ENCODE measurements around the gene CDC40.
"Not testable (repeated sequence)": the region's sequence is repeated elsewhere in the genome, so short reads cannot be mapped to it uniquely, and the experiment has no call there.

The CDC40 gene

DNA sequence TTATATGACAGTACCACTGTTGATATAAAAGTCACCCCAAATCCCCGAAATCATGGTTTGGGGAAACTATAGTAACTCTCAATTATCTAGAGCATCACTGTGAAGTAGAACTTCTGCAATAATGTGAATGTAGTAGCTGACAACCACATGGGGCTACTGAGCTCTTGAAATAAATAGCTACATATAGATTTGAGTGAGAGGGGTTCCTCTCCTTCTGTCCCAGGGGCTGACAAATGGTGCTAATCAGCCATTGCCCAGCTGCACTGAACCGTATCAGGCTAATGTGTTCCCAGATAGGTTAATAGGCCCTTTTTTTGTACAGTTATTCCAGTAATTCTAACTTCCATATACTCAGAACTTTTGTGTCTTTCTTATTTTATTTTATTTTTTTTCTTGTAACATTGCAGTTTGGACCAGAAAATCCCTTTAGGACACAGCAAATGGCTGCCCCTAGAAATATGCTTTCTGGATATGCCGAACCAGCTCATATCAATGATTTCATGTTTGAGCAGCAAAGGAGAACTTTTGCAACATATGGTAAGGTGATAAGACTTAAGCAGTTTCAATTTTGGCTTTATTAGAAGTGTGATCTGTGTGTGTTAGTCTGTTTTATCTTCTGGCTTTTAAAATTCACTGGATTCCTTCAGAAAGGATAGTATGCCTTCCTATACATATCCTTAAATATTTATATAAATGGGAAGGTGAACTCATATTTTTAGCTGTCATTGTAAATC is 21.1 kb downstream of the CDC40 start:
- no peak for DNase-seq (ENCODE audit: low spot score)

DNA sequence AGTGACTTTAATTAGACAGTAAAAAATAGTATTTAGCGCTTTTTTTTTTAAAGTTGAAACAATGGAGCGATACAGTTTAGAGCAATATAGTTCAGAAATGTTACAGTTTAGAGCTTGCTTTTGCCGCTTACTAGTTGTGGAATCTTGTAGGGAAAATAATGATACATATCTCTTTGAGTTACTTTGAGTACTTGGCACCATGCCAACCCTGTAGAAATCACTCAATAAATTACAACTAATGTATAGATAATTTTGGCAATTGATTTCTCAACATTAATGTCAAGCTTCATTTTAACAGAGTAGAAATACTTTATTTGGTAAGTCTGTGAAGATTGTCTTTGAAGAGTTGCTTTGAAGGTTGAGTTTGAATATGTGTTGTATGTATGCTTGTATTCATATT is 27.4 kb downstream of the CDC40 start:
- no peak for DNase-seq (ENCODE audit: low spot score)

DNA sequence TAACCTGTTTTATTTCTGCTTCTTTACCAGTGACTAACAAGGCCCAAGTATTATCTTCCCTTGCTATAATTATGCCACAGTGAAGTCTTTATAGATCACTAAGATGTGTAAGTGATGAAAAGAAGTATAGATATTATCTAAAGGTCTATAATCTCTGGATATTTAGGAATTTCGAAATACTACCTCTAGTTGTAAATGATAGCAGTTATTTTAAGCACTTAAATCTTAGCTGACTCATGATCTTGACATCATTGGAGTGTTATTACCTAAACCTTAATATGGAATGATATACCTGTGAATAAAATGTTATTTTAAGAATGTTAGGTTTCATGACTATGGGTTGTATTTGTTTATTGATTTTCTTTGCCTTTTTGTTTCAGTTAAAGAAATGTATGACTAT is 31.5 kb downstream of the CDC40 start:
- DNase-seq (ENCODE audit: low spot score), result no peak

DNA sequence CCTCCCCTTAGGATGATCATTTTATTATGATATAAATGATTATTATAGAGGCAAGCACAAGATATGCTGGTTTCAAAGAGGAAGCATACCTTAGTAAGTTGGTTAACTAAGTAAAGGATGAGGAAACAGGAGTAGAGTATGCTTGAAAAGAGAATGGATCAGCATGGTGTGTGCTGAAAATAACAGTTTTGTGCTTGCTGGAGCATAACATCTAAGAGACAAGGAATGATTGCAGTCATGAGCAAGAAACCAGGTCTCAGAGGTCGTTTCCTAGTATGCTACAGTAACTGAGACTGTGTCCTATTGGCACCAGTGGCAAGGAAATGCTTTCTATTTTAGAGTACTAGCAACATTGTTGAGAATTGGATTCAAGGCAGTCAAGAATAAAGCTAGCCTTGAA is 34.1 kb downstream of the CDC40 start:
- no peak for DNase-seq (ENCODE audit: low spot score)

DNA sequence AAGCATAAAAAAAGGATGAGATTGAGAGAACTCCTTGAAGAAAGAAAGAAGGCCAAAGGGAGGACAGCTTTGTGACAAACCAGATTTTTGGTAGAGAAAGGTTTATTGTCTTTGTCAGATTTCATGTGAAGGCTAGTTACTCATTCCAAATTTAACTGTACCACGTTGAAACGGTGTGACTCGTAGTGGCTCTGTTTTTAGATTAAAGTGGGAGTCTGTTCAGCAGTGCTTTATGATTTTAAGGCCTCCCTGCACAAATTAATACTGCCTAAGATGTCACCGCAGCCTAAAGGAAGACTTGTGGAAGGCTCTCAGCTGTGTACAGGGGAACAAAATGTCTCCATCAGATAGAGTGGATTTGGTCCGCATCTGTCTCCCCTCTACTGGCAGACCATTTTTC is 35.9 kb downstream of the CDC40 start:
- no peak for DNase-seq (ENCODE audit: low spot score)

DNA sequence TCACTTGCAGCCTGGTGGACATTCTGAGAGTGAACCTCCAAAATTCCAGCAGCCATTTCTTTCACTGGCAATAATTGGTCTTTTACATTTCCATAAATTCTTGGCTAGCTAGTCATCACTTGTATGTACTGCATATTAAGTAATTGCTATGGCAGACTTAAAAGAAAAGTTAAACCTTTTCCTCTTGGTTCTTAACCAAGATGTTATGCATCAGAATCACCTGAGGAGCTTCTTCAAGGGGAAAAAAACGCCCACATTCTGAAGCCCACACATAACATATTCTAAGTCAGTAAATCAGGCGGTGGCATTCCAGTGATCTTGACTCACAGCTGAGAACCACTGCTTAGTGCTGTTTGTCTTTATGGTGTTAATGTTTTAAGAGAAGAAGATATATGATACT is 37.0 kb downstream of the CDC40 start:
- no peak for DNase-seq (ENCODE audit: low spot score)

DNA sequence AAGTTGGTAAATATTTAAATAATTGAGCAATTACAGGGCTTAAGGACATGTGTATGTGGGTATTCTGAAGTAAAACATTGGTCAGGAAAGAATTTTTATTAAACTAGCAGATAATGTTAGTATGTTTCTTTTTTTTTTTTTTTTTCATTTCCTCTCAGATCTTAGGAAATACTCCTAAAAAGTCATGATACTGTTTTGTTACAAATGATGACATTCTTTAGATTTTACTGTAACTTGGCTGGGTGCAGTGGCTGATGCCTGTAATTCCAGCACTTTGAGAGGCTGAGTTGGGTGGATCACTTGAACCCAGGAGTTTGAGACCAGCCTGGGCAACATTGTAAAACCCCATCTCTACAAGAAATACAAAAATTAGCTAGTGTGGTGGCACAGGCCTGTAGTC is 41.5 kb downstream of the CDC40 start:
- DNase-seq (ENCODE audit: low spot score), result no peak

DNA sequence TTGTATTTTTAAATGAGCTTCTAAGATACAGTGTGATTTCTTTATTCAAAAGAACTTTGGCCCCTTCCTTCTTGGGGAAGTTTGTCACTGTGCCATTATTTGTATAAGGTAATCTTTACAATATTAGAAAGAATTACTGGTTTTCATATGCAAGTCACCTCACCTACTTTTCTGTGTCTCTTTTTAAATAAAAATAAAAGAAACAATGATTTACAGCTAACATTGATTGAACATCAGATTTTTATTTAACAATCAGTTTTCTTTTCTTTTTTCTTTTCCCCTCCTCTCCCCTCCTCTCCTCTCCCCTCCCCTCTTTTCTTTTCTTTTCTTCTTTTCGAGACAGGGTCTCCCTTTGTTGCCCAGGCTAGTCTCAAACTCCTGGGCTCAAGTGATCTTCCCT is 46.0 kb downstream of the CDC40 start:
- DNase-seq (ENCODE audit: low spot score), result no peak

DNA sequence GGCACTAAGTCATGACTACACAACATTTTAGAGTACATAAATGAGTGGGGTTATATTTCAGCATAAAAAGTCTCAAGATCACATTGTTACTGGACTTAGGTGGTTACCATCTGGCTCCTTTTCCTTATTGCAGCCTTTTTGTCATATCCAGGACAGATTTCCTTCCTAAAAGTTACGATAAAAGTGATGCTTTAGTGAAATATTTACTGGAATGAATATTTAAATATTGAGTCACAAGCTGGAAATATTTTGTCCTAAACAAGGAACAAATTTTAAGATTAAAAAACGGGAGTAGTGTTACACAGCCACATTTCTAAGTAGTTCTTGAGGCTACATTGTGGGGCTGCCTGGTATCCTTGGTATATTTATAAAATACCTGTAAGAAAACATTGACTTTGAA is 52.2 kb downstream of the CDC40 start:
- no peak for DNase-seq (ENCODE audit: low spot score)

DNA sequence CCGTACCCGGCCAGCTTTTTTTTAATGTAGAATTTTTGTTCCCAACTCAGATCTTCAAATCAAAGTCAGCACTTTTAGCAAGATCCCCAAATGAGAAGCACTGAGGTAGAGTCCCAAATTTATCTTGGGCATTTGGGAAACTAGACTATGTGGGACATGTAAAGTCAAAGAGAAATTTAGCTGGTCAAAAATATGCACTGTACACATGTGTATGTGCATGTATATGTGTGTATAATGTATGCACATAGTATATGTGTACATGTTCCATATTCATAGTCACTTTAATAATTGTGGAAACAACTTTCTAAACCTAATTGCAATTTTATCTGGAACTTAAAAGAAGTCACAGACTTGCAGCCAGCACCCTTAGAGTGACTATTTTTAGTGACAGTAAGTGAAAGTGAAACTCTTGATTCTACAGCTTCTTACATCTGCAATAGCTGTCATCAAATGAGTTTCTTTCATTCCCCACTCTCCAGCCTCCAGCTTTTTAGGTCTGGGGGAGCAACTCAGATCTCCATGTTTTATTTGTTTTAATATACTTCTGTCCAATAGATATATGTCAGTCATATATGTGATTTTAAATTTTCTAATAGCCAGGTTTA is 53.6 kb downstream of the CDC40 start:
- no peak for DNase-seq (ENCODE audit: low spot score)

DNA sequence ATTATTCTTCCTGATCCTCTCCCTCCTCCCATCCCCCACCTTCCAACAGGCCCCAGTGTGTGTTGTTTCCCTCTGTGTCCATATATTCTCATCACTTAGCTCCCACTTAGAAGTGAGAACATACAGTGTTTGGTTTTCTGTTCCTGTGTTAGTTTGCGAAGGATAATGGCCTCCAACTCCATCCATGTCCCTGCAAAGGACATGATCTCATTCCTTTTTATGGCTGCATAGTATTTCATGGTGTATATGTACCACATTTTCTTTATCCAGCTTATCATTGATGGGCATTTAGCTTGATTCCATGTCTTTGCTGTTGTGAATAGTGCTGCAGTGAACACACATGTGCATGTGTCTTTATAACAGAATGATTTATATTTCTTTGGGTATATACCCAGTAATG is 55.8 kb downstream of the CDC40 start:
- not testable (repeated sequence) for DNase-seq (ENCODE audit: low spot score)

DNA sequence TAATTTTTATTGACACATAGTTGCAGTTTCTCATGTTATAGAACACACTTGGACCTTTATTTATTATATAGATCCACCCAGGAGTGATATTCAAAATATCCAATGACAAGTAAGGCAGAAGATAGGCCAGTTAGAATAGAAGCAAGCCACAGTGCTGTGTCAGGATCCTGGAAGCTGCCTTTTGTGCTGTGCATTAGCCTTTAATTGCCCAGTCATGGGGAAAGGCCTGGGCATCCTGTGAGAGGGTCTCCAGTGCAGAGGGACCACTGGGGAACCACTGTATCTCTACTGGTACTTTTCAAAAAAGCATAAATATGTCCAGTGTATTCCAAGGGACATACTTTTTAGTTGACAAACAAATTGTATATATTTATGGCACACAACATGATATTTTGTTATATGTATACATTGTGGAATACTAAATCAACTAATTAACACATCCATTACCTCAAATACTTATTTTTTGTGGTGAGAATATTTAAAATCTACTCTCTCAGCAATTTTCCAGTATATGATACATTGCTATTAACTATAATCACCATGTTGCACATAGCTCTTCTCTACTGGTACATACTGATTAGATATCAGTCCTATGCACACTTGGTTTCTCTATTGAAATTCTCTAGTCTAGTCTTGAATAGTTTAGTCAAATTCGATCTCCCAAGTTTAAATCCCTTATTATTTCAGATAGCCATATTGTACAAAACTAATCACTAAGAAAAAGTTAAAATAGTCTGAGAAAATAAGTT is 59.5 kb downstream of the CDC40 start:
- DNase-seq (ENCODE audit: low spot score), result no peak

DNA sequence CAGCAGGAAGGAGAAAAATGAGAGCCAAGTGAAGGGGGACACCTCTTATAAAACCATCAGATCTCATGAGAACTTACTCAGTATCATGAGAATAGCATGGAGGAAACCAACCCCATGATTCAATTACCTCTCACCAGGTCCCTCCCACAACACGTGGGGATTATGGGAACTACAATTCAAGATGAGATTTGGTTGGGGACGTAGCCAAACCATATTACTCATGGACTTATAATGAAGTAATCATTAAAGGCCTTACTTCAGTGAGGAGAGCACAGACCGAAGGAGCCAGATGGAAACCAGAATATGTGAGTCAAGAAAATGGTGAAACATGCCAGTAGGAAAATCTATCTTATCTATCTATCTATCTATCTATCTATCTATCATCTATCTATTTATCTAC is 64.4 kb downstream of the CDC40 start:
- not testable (repeated sequence) for DNase-seq (ENCODE audit: low spot score)

DNA sequence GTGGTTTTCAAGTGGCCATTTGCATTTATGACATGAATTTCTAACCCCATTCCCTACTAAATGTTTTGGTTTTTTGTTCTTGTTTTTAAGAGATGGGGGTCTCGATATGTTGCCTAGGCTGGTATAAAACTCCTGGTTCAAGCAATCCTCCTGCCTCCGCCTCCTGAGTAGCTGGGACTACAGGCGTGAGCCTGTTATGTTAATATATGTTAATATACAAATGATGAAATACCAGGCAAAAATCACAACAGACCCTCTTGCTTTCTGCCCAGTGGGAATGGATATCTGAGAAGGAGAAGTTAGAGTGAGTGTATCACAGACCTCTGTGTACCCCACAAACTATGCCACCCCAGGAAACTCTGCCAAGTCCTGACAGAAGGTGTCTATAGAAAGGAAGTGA is 66.2 kb downstream of the CDC40 start:
- DNase-seq (ENCODE audit: low spot score), result no peak

DNA sequence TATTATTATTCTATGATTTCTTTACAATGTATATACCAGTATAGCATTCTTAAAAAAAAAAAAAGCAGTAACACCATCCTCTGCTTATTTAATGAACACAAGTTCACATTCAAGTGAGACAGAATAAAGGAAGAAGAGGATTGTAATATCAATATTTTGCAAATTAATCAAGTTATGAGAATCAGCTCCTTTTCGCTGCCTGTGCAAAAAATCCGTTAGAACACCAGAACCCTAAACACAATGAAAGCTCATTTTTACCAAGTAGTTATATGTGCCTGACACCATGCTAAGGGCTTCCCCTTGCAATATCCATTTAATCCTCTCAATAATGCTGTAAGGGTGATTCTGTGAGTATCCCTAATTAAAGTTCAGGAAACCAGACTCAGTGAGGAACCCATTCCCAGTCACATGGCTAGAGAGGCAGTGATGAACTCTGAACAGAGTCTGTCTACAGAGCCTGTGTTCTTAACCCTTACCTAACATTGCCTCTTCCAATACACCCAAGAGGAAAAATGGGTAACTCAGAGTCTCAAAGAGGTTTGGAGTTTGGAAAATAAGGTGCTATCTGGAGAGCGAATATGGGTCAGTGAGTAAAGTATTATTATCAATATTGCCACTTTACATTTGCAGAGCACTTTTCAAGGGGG is 66.8 kb downstream of the CDC40 start:
- DNase-seq (ENCODE audit: low spot score), result no peak

DNA sequence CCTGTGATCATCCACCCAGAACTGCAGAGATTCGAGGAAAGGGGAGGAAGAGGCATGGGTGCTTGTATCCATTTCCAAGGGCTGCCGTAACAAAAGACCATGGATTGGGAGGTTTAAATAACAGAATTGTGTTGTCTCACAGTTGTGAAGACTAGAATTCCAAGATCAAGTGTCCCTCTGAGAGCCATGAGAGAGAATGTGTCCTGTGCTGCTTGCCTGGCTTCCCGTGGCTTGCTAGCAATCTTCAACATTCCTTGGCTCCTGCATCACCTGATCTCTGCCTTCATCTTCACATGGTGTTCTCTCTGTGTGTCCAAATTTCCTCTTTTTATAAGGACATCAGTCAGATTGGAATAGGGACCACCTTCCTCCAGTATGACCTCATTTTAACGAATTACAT is 69.8 kb downstream of the CDC40 start:
- DNase-seq (ENCODE audit: low spot score), result no peak

DNA sequence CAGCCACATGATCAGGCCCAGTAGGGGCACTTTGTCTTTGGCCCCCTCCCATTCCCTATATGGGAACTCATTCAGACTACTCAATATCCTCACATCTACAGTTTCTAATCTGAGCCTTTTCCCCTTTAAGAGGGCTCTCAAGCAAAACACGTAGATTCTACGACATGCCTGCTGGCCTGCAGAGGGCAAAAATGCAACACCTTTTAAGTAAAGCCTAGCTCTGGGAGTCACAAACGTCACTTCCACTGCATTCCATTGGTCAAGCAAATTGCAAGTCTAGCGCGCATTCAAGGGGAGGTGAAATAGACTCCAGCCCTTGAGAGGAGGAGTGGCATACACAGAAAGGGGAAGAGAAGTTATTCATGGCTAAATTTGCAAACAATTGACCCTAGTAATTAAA is 70.6 kb downstream of the CDC40 start:
- DNase-seq (ENCODE audit: low spot score), result peak; percentile 14

DNA sequence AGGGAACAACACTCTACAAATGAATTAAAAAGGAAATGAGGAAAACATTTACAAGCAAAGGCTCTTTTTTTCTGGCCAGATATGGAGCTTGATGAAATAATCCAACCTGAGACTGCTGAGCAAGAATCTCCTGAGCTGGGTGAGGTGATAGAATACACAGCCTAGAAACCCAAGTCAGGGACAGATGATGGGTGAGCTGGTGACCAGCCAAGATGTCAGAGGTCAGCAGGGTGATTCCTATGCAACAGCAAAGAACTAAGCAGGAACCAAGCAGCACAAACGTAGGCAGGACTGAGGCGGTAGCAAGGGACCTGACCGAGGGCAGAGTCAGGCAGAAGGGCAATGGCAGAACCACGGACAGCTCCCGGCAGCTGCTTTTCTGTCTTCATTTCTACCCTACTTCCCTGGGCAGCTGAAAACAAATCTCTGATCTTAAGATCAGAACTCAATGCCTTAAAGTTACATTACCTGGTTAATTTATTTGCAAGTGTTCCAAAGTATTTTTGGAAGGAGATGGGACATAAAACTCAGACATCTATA is 75.1 kb downstream of the CDC40 start:
- DNase-seq (ENCODE audit: low spot score), result peak; percentile 80

DNA sequence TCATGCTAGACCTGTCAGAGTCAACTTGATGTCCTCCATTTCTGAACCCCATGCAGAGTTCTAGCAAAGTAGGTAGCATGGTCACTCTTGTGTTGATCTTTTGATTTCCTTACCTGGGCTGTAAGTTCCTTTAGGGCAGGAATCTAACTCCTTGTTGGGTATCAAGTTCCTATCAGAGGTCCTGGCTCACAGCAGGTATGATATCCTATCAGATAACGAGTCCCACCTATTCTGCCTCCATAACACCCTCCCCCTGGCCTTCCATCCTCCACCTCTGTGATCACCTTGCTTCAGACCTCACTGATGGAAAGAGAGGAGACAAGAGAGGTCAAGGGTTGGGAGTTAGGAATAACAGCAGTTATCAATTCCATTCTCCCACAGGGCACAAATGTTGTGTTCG is 76.1 kb downstream of the CDC40 start:
- DNase-seq (ENCODE audit: low spot score), result no peak

DNA sequence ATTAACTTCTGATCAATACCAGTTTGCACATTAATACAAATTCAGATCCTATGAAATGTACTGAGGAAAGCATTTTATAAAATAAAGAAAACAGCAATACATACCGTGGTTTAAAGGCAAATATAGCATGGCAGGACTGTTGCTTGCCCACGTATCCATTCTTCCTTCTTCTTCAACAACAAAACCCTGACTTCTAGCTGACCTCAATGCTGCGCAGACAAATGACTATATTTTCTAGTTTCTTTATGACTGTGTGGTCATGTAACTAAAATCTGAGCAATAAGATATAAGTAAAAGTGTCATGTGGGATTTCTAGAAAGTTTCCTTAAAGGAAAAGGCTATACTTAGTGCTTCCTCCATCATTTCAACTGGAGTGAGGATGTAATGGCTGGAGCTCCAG is 85.0 kb downstream of the CDC40 start:
- no peak for DNase-seq (ENCODE audit: low spot score)

DNA sequence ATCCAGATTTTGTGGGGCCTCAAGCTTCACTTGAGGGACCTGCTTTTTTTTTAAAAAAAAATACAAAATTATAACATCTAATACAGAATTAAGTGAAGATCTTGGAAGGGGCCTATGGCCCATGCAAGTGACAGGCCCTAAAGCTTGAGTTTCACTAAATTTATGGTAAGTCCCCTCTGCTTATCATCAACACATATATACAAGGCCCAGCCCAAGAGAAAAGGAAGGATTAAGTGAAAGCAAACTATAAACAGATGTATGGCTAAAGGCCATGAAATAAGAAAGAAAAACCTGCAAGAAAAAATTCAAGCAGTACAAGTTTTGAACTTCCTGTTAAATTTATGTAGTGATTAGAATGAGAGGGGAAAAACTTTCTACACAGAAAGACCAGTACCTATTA is 86.8 kb downstream of the CDC40 start:
- no peak for DNase-seq (ENCODE audit: low spot score)

DNA sequence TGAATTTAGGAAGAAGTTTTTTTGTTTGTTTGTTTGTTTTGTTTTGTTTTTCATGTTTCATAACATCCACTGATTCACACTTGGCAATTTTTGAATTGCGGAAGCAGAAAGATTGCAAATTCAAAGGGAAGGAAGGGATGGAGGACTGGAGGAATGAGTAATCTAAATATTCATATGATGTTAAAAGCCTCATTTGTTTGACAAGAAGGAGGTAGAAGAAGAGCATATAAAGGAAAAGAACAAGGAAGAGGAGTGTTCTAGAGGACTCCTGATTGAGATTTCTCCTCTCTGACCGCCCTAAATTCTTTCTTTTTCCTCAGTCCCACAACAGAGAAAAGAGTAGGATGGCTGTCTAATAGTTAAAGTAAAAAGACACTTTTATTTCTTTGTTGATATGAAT is 89.4 kb downstream of the CDC40 start:
- DNase-seq (ENCODE audit: low spot score), result no peak

DNA sequence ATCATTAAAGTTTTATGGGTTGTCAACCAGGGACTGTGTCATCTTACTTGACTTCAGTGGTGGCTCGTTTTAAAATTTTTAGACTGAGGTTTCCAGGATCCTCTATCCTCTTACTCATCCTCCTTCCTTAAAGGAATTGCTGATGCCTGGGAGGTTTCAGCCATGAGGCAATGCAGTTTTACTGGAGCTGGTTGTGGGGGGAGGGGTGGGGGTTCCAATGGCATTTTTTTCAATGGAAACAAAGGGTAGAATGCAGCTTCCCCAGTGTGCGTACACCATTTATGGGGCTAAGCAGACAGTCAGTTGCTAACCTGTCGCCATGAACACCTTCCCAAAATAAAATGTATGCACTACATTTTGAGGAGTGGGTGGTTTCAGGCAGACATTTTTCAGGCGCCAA is 89.9 kb downstream of the CDC40 start:
- DNase-seq (ENCODE audit: low spot score), result peak; percentile 47

All from iPS-NIHi11 (cell line).